Activated naive CD4-positive, alpha-beta T cell treated with Interleukin-2 at 50 U/mL for 16 hours (primary cell): ENCODE measurements around the gene TAF11L14.

ENCODE experiments used
- DNase-seq: peaks from one replicate; pipeline ENCODE4 v3.0.0-alpha.2; 2020

Gene TAF11L14

GRCh38 chr5:17680737-17681136 is 46.5 kb downstream of the TAF11L14 start:
- DNase-seq, result no peak
